Epidermal melanocyte (primary cell): ENCODE results near the gene SLC36A1.
"Not testable (repeated sequence)": the region's sequence is repeated elsewhere in the genome, so short reads cannot be mapped to it uniquely, and the experiment has no call there.

Experiments
- DNase-seq: peaks from one replicate; pipeline ENCODE4 v3.0.0; 2011; ENCODE audit warnings: low spot score; ENCODE audit not compliant: insufficient read length

SLC36A1 gene

DNA sequence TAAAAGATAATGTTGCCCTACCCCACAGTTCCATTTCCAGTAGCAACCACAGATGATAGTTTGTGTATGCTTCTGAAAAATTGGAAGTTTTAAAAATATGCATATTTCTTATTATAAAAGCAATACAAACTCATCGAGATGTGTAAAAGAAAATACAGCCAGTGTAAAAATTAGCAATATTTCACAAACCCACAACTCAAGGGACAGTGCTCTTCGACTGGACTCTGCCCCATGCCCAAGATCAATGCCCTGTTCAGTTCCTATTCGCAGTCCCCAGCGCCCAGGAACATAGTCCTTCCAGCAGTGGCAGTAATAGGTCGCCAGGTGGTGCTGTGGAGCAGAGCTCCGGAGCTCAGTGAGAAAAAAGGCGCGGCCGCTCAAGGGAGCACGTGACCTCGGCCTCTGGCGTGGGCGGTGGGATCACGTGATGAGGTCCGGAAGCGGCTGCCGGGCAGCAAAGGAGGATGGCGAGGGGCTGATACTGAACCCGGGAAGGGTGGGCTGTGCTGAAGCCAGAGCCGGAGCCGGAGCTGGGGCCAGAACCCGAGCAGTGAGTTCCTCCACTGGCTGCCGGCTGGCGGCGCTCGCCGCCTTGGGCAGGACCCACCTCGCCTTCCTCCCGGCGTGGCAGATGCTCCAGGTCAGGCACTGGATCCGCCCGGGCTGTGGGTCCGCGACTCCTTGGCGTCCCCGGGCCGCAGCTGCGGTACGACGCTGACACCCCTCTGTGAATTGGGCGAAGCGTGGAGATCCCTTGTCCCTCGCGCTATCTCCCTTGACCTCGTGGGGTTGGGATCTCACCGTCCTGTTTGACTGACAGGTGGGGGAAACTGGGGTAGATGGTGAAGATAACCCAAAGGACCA, at the start of gene SLC36A1:
Gene SLC36A1 (plus strand): TSS at position 430 of the 864 bp plus-strand sequence. CDS start 11,190 bp downstream, outside the sequence.
- peak; percentile 89 for DNase-seq

DNA sequence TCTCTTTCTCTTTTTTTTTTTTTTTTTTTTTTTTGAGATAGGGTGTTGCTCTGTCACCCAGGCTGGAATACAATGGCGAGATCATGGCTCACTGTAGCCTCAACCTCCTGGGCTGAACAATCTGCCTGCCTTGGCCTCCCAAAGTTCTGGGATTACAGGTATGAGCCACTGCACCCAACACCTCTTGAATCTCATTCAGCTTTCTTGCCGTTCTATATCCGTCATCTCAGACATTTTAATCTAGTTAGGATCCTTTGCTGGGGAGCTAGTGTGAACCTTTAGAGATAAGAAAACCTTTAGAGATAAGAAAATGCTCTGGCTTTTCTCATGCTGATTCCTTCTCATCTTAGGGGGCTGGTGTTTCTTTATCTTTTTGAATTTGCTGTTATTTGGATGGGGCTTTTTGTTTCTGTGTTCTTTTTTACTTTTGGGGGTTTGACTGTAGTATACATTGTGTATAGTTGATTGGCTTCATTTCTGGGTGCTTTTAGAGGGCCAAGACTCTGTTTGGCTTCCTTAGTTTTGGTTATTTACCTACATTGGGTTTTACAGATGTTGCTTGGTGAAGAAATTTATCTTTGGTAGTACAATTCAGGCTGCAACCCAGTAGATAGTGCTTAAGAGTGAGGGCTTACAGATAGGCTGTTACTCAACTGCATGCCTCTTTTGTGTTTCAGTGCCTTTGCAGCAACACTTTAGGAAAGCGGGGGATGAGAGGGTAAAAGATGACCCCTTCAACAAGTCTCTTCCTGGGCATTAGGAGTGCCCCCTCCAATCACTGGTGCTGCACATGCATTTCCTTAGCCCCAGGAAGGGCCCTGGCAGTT, 41.9 kb upstream of the SLC36A1 start:
- no peak for DNase-seq

DNA sequence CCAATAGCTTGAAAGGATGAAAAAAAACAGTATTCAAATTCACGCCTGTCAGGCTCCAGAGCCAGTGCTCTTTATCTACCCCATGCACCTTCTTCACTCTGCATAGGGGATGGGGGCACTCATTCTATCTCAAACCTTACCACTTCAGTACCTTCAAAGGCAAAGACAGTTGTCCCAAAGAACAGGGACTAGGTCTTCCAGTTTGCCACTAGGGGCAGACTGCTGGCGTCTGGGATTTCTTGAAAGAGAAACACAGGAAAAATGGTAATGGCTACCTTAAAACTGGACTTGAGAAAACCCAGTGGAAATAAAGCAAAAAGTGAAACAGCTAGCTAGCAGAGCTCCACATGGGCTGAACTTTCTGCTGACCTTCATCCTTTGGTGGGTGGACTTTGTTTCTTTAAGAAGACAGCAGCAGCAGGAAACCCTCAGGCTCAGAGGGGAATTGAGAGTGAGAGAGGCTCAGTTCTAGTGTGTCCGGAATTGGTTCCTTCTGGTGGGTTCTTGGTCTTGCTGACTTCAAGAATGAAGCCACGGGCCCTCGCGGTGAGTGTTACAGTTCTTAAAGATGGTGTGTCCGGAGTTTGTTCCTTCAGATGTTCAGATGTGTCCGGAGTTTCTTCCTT, 41.0 kb upstream of the SLC36A1 start:
- DNase-seq: no peak

DNA sequence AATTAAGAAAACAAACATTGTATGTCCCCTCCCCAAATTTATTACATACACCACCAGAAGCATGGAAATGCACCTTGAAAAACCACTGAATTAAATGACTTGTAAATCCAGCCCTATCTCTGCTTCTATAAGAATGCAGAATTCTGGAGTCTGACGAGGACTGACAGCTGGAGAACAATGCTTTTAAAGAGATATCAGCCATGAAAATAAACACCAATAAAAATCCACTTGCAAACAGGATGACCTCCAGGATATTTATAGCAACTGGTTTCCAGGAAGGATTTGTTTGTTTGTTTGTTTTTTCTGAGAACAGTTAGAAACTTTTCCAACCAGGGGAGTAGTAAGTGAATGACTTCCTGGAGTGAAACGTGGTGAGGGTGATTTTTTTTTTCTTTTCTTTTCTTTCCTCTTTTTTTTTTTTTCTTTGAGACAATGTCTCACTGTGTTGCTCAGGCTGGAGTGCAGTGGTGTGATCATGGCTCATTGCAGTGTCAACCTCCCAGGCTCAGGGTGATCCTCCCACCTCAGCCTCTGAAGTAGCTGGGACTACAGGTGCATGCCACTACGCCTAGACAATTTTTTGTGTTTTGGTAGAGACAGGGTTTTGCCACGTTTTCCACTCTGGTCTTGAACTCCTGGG, 38.7 kb upstream of the SLC36A1 start:
- DNase-seq: no peak

DNA sequence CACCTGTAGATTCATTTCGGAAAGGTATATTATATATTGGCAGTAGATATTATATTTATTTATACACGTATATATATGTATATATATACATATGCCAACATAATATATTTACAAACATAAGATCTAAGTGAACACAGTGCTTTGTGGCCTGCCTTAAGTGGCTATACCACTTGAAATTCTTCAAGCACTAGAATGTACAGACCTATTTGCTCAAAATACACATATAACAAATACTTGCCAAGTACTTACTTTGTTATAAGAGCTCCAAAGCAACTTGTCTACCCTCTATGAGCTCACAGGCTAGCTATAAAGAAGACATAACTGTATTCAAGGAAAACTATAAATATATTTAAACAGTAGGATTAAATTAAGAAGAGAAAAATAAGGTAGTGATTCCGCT, 33.6 kb upstream of the SLC36A1 start:
- no peak for DNase-seq

DNA sequence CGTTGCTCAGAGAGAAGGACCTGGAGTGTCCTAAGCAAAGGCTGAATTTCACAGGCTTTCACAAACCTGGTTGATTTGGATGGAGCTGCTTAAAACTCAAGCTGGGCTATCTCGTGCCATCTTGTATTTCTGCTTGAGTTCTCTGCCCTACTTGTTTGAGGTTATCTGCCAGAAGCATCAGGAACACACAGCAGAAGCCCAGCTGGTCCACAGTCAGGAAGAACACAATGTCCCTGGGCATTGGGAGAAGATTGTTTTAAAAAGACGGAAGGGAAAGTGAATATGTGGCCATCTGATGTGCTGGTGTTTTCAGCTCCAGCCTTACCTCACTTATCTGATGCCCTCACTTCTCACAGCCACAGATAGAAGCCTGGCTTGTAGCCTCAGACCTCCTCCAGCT, 32.9 kb upstream of the SLC36A1 start:
- DNase-seq: no peak

DNA sequence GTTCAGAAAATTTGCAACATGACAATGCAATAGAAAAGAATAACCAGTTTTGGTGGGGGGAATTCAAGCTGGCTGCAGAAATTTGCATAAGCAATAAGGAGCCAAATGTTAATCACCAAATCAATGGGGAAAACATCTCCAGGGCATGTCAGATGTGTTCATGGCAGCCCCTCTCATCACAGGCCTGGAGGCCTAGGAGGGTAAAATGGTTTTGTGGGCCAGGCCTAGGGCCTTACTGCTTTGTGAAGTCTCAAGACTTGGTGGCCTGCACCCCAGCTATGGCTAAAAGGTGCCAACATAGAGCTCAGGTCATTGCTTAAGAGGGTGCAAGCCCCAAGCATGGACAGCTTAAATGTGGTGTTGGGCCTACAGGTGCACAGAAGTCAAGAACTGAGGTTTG, 29.7 kb upstream of the SLC36A1 start:
- DNase-seq: no peak

DNA sequence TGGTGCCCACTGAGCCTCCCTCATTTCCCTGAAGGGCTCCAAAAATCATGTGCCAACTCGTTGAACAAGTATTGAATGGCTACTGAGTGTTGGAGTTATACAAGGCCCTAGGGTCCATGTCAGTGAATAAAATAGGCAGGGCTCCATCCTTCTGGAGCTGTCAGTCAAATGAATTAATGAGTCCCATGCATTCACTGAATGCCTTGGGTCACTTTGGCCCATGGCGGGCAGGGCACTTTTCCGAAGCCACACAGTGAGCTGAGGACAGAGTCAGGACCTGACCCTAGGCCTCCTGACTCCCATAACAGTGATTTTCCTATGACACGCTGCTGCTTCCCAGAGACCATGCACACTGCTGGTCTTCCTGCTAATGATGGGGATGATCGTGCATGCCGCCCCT, 27.3 kb upstream of the SLC36A1 start:
- no peak for DNase-seq

DNA sequence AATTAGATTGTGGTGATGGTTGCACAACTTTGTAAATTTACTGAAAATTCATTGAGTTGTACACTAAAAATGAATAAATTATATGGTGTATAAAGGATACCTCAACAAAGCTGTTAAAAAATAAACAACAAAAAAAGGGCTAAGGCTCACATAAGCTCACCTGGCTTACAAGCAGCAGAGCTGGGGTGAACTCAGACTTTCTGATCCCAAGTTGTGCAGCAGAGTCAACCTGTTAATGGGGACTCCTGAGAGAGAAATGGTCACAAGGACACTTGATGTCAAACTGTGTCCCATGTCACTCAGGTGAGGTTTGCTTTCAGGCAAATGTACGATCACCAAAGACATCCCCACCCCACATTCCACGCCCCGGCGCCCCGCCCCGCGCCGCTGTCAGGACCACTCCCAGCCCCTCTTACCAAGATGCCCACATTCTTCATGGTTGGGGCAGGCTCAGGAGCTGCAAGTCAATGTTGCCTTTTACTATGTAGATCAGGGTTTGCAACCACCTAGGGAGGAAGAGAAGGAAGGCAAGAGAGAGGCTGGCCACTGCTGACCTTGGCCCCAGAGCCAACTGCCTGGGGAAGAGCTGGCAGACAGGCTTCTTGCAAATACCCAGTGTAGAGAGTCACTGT, 22.4 kb upstream of the SLC36A1 start:
- no peak for DNase-seq

DNA sequence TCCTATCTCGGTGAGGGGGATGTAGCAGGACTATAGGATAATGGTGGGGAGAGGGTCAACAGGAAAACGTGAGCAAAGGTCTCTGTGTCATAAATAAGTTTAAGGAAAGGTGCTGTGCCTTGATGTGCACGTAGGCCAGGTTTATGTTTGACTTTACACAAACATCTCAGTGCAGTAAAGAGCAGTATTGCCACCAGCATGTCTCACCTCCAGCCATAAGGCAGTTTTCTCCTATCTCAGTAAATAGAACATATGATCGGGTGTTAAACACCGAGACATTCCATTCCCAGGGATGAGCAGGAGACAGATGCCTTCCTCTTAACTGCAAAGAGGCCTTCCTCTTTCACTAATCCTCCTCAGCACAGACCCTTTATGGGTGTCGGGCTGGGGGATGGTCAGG, 21.1 kb upstream of the SLC36A1 start:
- not testable (repeated sequence) for DNase-seq

DNA sequence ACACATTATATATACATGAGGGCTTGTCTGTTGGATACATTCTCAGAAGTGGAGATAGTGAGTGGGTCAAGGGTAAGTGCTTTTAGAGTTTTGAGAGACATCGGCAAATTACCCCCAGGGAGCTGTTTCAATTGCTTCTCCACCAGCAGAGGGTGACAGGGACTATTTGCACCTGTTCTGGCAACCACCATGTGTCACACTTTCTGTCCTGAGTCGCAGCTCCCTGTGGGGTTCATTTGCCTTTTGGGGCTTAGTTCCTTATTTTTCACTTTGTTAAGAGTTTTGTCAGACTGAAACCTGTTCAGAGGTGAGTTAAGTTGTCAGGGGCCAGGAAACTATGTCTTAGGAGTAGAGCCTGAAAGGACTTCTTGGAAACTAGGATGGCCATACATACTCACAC, 20.1 kb upstream of the SLC36A1 start:
- no peak for DNase-seq

DNA sequence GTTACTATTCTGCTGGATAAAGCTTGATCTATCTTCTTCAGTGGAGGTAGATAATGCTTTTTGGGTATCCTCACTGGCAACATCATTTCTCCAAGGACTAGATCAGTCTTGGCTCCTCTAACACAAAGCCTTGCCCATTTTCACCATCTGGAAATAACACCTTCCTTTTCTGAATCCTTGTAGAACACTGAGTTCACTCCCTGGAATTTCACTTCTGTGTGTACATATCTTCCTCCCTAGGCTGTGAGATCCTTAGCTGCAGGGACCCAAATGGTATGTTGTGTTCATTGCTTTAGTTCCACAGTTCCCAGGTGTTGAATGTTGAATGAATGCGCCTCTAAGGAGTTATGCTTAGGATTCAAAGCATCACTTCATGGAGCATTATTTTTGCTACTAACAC, 16.7 kb upstream of the SLC36A1 start:
- DNase-seq: no peak

DNA sequence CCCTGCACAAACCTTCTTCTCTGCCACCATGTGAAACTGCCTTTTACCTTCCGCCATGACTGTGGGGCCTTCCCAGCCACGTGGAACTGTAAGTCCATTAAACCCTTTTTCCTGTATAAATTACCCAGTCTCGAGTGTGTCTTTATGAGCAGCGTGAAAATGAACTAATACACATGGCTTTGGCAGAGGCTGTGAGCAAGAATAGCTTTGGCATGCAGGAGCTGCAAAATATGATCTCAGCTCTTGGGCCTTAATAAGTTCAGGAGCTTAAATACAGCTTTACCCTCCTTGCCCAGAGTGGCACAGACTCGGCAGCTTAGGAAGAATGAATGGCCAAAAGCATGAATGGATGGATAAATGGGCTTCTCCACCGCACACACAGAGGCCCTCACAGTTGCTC, 15.7 kb upstream of the SLC36A1 start:
- DNase-seq: no peak

DNA sequence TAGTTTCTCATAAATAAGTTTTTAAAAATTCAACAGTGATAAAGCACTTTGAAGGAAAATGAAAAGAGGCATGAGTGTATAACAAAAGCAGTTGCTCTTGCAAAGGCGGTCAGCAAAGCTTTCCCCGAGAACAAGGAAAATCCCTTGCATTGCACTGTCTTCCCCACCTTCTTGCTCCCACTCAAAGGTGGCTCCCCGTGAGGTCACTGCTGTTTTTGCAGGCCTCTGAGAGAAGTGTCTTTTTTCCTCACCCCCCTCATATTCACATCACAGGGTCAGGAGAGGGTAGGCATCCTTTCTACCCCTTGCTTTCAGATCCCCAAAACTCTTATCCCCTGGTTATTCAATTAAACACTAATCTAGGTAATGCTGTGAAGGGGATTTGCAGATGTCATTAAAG, 15.2 kb upstream of the SLC36A1 start:
- DNase-seq: no peak

DNA sequence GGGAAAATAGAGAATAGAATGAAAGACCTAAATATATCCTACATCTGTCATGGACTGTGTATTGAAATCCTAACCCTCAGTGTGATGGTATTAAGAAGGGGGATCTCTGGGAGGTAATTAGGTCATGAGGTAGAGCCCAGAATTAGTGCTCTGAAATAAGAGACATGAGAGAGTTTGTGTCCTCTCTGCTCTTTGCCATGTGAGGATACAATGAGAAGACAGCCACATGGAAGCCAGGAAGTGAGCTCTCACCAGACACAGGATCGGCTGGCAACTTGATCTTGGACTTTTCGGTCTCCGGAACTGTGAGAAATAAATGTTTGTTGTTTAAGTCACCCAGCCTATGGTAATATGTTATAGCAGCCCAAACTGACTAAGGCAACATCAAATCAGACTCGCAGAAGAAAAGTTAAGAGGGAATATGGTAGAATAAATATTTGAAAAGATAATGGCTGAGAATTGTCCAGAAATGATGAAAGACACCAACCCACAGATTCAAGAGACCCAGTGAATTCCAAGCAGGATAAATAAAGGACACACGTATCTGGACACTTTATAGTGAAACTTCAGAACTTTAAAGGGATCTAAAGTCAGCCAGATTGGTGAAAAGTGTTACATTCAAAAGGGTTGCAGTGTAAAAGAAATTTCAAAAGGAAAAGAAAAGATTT, 12.7 kb upstream of the SLC36A1 start:
- DNase-seq: no peak

DNA sequence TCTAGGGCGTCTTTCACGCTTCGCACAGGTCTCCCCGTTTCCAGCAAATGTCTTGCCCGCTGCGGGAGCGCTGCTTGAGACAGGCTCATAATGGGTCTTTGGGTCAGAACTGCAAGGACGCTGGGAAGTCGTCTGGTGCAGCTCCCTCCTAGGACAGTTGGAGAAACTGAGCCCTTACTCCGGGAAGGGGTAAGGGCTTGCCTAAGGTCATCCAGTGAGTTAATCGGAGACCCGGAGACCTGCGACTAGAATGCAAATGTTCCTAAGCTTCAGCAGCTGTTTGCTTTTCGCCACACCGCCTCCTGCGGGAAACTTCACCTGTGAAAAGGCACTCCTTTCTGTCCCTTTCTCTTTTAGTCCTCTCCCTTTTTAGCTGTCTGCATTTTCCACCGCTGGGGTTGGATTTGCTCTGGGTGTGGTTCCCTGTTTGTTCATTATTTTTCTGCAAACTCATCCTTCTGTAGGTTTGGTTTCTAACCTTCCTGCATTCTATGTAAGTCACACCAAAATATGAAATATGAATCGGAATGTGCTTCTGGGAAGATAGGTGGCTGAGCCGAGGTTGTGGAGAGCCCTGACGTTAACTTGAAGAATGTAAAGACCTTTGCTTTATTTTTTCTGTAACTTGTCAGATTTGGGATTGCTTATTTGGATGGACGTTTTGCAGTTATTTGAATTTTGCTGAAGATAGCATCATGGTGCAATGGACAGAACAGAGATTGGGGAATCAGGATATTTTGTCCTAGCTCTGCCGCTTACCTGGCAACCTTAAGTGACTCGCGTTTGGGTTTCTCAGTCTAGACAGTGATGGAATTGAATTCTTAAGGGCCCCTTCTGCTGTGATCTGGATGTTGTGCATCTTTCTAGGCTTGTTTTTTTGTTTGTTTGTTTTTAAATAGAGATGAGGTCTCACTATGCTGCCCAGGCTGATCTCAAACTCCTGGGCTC, 909 bp downstream of the SLC36A1 start:
- no peak for DNase-seq

DNA sequence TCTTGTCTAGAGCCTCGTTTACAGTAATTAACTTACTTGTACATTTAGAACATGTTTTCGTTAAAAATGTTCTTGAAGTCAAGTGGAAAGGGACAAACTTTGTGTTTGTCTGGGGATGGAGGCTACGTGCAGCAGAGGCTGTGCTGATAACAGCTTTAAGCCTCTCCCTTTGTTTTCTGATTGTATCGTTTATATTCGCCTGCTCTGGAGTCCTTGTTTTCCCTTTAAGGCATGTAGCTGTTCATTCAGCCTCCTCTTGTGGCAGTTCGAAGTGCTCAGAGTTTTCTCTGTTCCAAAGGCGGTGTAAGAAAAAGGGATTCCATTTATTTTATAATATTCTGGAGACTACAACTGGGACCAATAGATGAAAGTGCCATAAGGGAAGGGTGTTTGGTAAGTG, 1.9 kb downstream of the SLC36A1 start:
- DNase-seq: no peak

DNA sequence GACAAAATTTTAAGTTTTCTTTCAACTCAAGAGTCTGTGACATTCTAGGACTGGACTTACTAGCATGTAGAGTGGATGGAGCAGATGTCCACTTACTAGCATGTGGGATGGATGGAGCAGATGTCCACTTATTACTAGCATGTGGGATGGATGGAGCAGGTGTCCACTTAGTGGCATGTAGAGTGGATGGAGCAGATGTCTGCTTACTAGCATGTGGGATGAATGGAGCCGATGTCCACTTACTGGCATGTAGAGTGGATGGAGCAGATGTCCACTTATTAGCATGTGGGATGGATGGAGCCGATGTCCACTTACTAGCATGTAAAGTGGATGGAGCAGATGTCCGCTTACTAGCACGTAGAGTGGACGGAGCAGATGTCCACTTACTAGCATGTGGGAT, 2.4 kb downstream of the SLC36A1 start:
- no peak for DNase-seq

DNA sequence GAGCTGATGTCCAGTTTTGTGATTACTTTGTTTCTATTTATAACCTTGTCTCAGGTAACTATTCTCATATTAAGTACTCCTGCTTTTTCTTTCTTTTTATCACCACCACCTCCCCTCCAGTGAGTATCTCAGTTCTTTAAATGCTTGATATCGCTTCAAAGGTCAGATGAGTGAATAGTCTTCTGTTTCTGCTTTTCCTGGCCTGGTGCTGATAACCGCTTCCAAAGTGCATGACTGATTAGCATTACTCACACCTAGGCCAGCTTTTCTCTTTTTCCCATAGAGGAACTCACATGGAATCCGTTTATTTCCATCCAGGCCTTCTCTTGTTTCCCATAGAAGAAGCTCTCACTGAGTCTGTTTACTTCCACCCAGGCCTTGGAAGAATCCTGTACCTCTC, 3.2 kb downstream of the SLC36A1 start:
- no peak for DNase-seq
